ENCODE measurements around the gene ZSWIM3.

ZSWIM3 gene

GRCh38 chr20:45902199-45902701 is 44.8 kb downstream of the ZSWIM3 start:
- no peak overlapping the region for H3K4me3 ChIP-seq (ENCODE audit: control insufficient read depth, low read depth, low read length)
- no peak for DNase-seq (ENCODE audit: low read depth)
- no peak for TF ChIP-seq CTCF (IDR thresholded peaks at IDR 0.05; ENCODE audit: control insufficient read depth, insufficient read depth, low read depth, low read length, missing control alignments)

- no peak for DNase-seq (ENCODE audit: low read depth)
- TF ChIP-seq CTCF (IDR thresholded peaks at IDR 0.05; ENCODE audit: control insufficient read depth, insufficient read depth, low read depth, low read length, missing control alignments), result no peak
- no peak overlapping the region for H3K4me3 ChIP-seq (ENCODE audit: control insufficient read depth, low read depth, low read length)
Measured at GRCh38 chr20:45904583-45905504, 47.4 kb downstream of the ZSWIM3 start.

GRCh38 chr20:45905505-45906079 is 48.2 kb downstream of the ZSWIM3 start:
- DNase-seq (ENCODE audit: low read depth), result no peak
- H3K4me3 ChIP-seq (ENCODE audit: control insufficient read depth, low read depth, low read length), result no peak overlapping the region
- TF ChIP-seq CTCF (IDR thresholded peaks at IDR 0.05; ENCODE audit: control insufficient read depth, insufficient read depth, low read depth, low read length, missing control alignments), result no peak

- H3K4me3 ChIP-seq (ENCODE audit: control insufficient read depth, low read depth, low read length), result no peak overlapping the region
- DNase-seq (ENCODE audit: low read depth), result no peak
- no peak for TF ChIP-seq CTCF (IDR thresholded peaks at IDR 0.05; ENCODE audit: control insufficient read depth, insufficient read depth, low read depth, low read length, missing control alignments)
Measured at GRCh38 chr20:45907219-45907948, 50.0 kb downstream of the ZSWIM3 start.

GRCh38 chr20:45908084-45908483 is 50.7 kb downstream of the ZSWIM3 start:
- H3K4me3 ChIP-seq (ENCODE audit: control insufficient read depth, low read depth, low read length), result no peak overlapping the region
- TF ChIP-seq CTCF (IDR thresholded peaks at IDR 0.05; ENCODE audit: control insufficient read depth, insufficient read depth, low read depth, low read length, missing control alignments), result no peak
- DNase-seq (ENCODE audit: low read depth), result no peak

GRCh38 chr20:45909336-45909808 is 52.0 kb downstream of the ZSWIM3 start:
- TF ChIP-seq CTCF (IDR thresholded peaks at IDR 0.05; ENCODE audit: control insufficient read depth, insufficient read depth, low read depth, low read length, missing control alignments), result no peak
- no peak for DNase-seq (ENCODE audit: low read depth)
- H3K4me3 ChIP-seq (ENCODE audit: control insufficient read depth, low read depth, low read length), result no peak overlapping the region
